Endothelial cell of umbilical vein (primary cell): Measurements from ENCODE around the gene SLC25A24. TPM values are rescaled to one million over a fixed set of nuclear protein-coding genes. Genes with fewer than 3 reads are reported as not detected.

ENCODE experiments used
- BruUV-seq: library from RNA; stranded (reverse); fragments of 400-500 nt; replicated peaks from 2 replicates; lab custom pipeline; 2021; lab: Mats Ljungman, UMichigan
- CTCF ChIA-PET: fragments of 300-600, 350-600 bp; sonication (Branson Sonifier 250); formaldehyde crosslinking; loops from one replicate; lab custom pipeline; 2021; ENCODE audit warnings: antibody characterized with exemption, inconsistent platforms; lab: Charles Lee
- POLR2A ChIA-PET: fragments of 300-600, 350-600 bp; sonication (Branson Sonifier 250); formaldehyde crosslinking; loops from one replicate; lab custom pipeline; 2021; ENCODE audit warnings: antibody characterized with exemption, inconsistent platforms; lab: Charles Lee
- DNase-seq: peaks from one replicate; pipeline ENCODE4 v3.0.0-alpha.2; 2011; ENCODE audit warnings: low read depth, low spot score
- FAIRE-seq: peaks from 2 replicates; lab custom pipeline; 2011; peaks lifted over from hg19 to GRCh38; lab: Jason Lieb, UNC
- H2AFZ ChIP-seq: 2 replicates; pipeline ENCODE4 v1.6.0; 2012; ENCODE audit warnings: low read depth, low read length, control low read depth, inconsistent platforms
- H3K27ac ChIP-seq: 2 replicates; pipeline ENCODE4 v1.5.1; 2011; ENCODE audit warnings: low read depth, mild to moderate bottlenecking, control low read depth, low read length, moderate library complexity; ENCODE audit not compliant: insufficient read depth
- H3K27me3 ChIP-seq, 2 experiments: 2 replicates each; pipeline versions ENCODE4 v1.6.0 to v1.6.1; 2011; ENCODE audit warnings: low read length in 2 of 2, mixed read lengths in 1 of 2; ENCODE audit not compliant: control insufficient read depth in 2 of 2, insufficient read depth in 2 of 2
- H3K36me3 ChIP-seq, 2 experiments: 2 replicates in 1 of 2; 3 replicates in 1 of 2; pipeline ENCODE4 v1.5.1; 2011; ENCODE audit warnings: low read length in 2 of 2, mild to moderate bottlenecking in 1 of 2, moderate library complexity in 1 of 2; ENCODE audit not compliant: control insufficient read depth in 2 of 2, insufficient read depth in 2 of 2; ENCODE audit errors: extremely low read depth in 1 of 2
- H3K4me1 ChIP-seq: 3 replicates; pipeline ENCODE4 v1.5.1; 2011; ENCODE audit warnings: mild to moderate bottlenecking, low read length; ENCODE audit not compliant: control insufficient read depth, insufficient read depth; ENCODE audit errors: extremely low read depth
- H3K4me2 ChIP-seq: 2 replicates; pipeline ENCODE4 v1.6.1; 2011; ENCODE audit warnings: low read length, control low read depth, mixed read lengths; ENCODE audit not compliant: insufficient read depth
- H3K4me3 ChIP-seq, 3 experiments: fragments of 200-600 bp in 1 of 3; sonication (generic), shearing (Covaris generic) in 1 of 3; replicated peaks in 1 of 3; 2 replicates each; pipeline ENCODE4 v1.5.1; 2011 to 2016; ENCODE audit warnings: control low read depth in 3 of 3, low read length in 3 of 3, mild to moderate bottlenecking in 2 of 3, inconsistent platforms in 1 of 3, low read depth in 1 of 3, moderate library complexity in 1 of 3; ENCODE audit not compliant: insufficient read depth in 1 of 3
- H3K79me2 ChIP-seq: 2 replicates; pipeline ENCODE4 v1.6.0; 2012; ENCODE audit warnings: low read length, inconsistent platforms; ENCODE audit not compliant: control insufficient read depth, insufficient read depth
- H3K9ac ChIP-seq: replicated peaks from 2 replicates; pipeline ENCODE3; 2011; ENCODE audit warnings: low read length, control low read depth; ENCODE audit not compliant: insufficient read depth; ENCODE audit errors: extremely low read depth
- H3K9me1 ChIP-seq: replicated peaks from 3 replicates; pipeline ENCODE4 v1.6.0; 2011; ENCODE audit warnings: mild to moderate bottlenecking, low read length; ENCODE audit not compliant: control insufficient read depth, insufficient read depth; ENCODE audit errors: extremely low read depth
- H3K9me3 ChIP-seq: replicated peaks from 2 replicates; pipeline ENCODE4 v1.5.1; 2012; ENCODE audit warnings: low read length, inconsistent platforms; ENCODE audit not compliant: control insufficient read depth, insufficient read depth
- H4K20me1 ChIP-seq: replicated peaks from 2 replicates; pipeline ENCODE3; 2011; ENCODE audit warnings: mild to moderate bottlenecking, low read length; ENCODE audit not compliant: control insufficient read depth, insufficient read depth; ENCODE audit errors: extremely low read depth
- EZH2 ChIP-seq: IDR thresholded peaks from 2 replicates; pipeline ENCODE4 v1.6.1; 2012; ENCODE audit warnings: borderline replicate concordance, low read depth, mild to moderate bottlenecking, moderate library complexity, low read length, inconsistent platforms; ENCODE audit not compliant: severe bottlenecking
- FOS ChIP-seq: IDR thresholded peaks from 2 replicates; pipeline ENCODE4 v1.6.1; 2011; ENCODE audit warnings: mild to moderate bottlenecking, low read length, moderate library complexity, borderline replicate concordance; ENCODE audit not compliant: insufficient read depth
- JUN ChIP-seq: IDR thresholded peaks from 2 replicates; pipeline ENCODE4 v1.6.1; 2011; ENCODE audit warnings: borderline replicate concordance, low read depth; ENCODE audit not compliant: insufficient read length, insufficient read depth
- MAX ChIP-seq: IDR thresholded peaks from 2 replicates; pipeline ENCODE4 v1.6.1; 2011; ENCODE audit not compliant: insufficient read depth, insufficient read length
- MYC ChIP-seq: IDR thresholded peaks from one replicate; pipeline ENCODE4 v1.6.1; 2011; ENCODE audit warnings: mild to moderate bottlenecking, low read depth, low read length
- POLR2A ChIP-seq: IDR thresholded peaks from 2 replicates; pipeline ENCODE4 v1.6.1; 2012; ENCODE audit warnings: low read depth, mild to moderate bottlenecking, control low read depth, low read length
- POLR2AphosphoS5 ChIP-seq: IDR thresholded peaks from 2 replicates; pipeline ENCODE4 v1.6.1; 2012; ENCODE audit warnings: low read depth, mild to moderate bottlenecking, control low read depth, low read length, moderate library complexity; ENCODE audit not compliant: insufficient read depth
- dilution Hi-C: fragments of 300-500 bp; cut with MboI; formaldehyde crosslinking; loops from one replicate; pipeline ENCODE4 v1.15.0; 2019; ENCODE audit warnings: low sequenced_read_pairs; ENCODE audit not compliant: extremely low pct_ligation_motif_present
- intact Hi-C: fragments of 100-400 bp; cut with micrococcal nuclease; formaldehyde crosslinking; loops from one replicate; pipeline ENCODE4 v1.10.0; 2022
- polyA plus RNA-seq, 4 experiments: library from polyadenylated mRNA; depleted of rRNA in 3 of 4; stranded (reverse) in 3 of 4; unstranded in 1 of 4; fragments of >200 nt; gene quantifications; 2 replicates each; pipeline versions ENCODE4 v1.2.1 to v1.2.3, GENCODE V29; 2011 to 2012; ENCODE audit warnings: missing spikeins in 1 of 4
- total RNA-seq: library from RNA; stranded (reverse); gene quantifications from 2 replicates; pipeline ENCODE4 v1.2.3, GENCODE V29; 2021
- TF ChIP-seq, protein P1 (sequence below), 2 donors: IDR thresholded peaks; 1 replicate in 1 of 2; 2 replicates in 1 of 2; pipeline ENCODE4 v1.5.1; 2011; ENCODE audit warnings: low read length in 2 of 2, mild to moderate bottlenecking in 2 of 2, moderate library complexity in 2 of 2, control low read depth in 1 of 2, inconsistent platforms in 1 of 2, low read depth in 1 of 2; ENCODE audit not compliant: insufficient read depth in 1 of 2; ENCODE audit errors: extremely low read depth in 1 of 2

The SLC25A24 gene
- total and polyA plus RNA-seq, 2 donors (not counting 3 experiments of a cell fraction or from before 2014, with no cell fraction given): 16.9 to 45.8 TPM

DNA sequence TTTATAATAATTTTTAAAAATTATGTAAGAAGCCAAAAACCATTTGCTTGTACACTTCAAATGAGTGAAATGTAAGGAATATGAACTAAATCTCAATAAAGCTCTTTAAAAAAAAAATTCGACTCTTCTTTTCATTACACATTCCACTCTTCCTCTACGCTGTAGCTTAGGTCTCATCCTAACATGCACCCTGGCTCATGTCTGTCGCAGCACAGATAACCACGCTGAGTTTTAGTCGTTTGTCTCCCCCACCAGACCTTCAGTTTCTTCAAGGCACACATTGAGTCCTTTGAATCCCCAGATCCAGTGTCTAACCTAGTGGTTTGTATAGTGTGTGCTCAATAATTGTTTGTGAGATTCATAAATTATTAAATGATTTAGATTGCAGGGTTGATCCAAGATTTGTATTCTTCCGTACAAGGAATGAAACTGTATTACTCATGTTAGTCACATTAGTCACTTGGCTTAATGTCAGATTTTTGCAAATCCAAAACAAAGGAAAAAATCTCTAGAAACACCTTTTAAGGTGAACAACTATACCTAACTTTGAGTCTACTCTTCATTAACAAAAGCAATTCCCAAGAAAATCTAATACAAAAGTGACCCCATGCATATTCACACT lies 57.3 kb downstream of the SLC25A24 start:
- peaks cover 2% of the 10 kb centered on the region for H3K4me1 ChIP-seq
- H3K4me2 ChIP-seq: no peak overlapping the region
- H3K27ac ChIP-seq: no peak overlapping the region
- intact Hi-C loops: no loop called here
- FAIRE-seq (no peak), DNase-seq (peak; percentile 32)
- no TSS peak for BruUV-seq
- dilution Hi-C loops: no loop called here
- H3K4me3 ChIP-seq: no peak overlapping the region
- H3K27me3 ChIP-seq: no peaks in the 10 kb centered on the region
- ChIA-PET POLR2A (no interaction called here), CTCF (interaction anchor here (2.8 kb wide), 1 partner anchor 360 kb away, joined by 9 read pairs; no protein-coding TSS in a partner anchor)
- H3K36me3 ChIP-seq: peaks cover 14 to 18% of the 10 kb centered on the region in 2 experiments
- H3K79me2 ChIP-seq: no peaks in the 10 kb centered on the region
- H4K20me1 ChIP-seq: no peaks in the 10 kb centered on the region
- H3K9me1 ChIP-seq: peaks cover 2% of the 10 kb centered on the region
- TF ChIP-seq, protein P1, sequence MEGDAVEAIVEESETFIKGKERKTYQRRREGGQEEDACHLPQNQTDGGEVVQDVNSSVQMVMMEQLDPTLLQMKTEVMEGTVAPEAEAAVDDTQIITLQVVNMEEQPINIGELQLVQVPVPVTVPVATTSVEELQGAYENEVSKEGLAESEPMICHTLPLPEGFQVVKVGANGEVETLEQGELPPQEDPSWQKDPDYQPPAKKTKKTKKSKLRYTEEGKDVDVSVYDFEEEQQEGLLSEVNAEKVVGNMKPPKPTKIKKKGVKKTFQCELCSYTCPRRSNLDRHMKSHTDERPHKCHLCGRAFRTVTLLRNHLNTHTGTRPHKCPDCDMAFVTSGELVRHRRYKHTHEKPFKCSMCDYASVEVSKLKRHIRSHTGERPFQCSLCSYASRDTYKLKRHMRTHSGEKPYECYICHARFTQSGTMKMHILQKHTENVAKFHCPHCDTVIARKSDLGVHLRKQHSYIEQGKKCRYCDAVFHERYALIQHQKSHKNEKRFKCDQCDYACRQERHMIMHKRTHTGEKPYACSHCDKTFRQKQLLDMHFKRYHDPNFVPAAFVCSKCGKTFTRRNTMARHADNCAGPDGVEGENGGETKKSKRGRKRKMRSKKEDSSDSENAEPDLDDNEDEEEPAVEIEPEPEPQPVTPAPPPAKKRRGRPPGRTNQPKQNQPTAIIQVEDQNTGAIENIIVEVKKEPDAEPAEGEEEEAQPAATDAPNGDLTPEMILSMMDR (IDR thresholded peaks at IDR 0.05; ENCODE audit: extremely low read depth in 1 of 2, insufficient read depth in 1 of 2, low read depth in 1 of 2, low read length in 2 of 2): no peak
- TF ChIP-seq FOS (peak; percentile 9), MYC (no peak), POLR2A (no peak)
- H3K9me3 ChIP-seq: no peaks in the 10 kb centered on the region
- no peak overlapping the region for H2AFZ ChIP-seq
- no peak overlapping the region for H3K9ac ChIP-seq

DNA sequence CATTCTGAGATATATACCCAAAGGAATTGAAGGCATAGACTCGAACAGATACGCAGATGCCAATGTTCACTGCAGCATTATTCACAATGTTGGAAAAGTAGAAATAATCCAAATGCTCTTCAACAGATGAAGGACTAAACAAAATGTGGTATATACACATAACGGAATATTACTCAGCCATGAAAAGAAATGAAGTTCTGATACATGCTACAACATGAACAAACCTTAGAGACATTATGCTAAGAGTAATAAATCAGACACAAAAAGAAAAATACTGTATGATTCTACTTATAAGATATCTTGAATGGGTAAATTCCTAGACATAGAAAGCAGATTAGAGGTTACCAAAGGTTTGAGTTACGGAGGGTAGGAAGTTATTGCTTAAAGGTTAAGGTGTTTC lies 57.9 kb downstream of the SLC25A24 start:
- Histone ChIP-seq H3K27me3 (no peaks in the 10 kb centered on the region), H3K36me3 (peaks cover 12 to 20% of the 10 kb centered on the region in 2 experiments), H2AFZ (no peak overlapping the region), H3K79me2 (no peaks in the 10 kb centered on the region), H3K4me3 (no peak overlapping the region), H4K20me1 (no peaks in the 10 kb centered on the region), H3K4me1 (peaks cover 2% of the 10 kb centered on the region), H3K27ac (no peak overlapping the region), H3K9ac (no peak overlapping the region), H3K9me3 (no peaks in the 10 kb centered on the region), H3K9me1 (peaks cover 4% of the 10 kb centered on the region), H3K4me2 (no peak overlapping the region)
- dilution Hi-C loops: no loop called here
- TF ChIP-seq POLR2A: no peak
- no peak for TF ChIP-seq EZH2
- no peak for TF ChIP-seq FOS
- TF ChIP-seq, protein P1 (IDR thresholded peaks at IDR 0.05; ENCODE audit: extremely low read depth in 1 of 2, insufficient read depth in 1 of 2, low read depth in 1 of 2, low read length in 2 of 2): no peak
- TF ChIP-seq MAX: no peak
- no peak for TF ChIP-seq MYC
- no peak for TF ChIP-seq POLR2AphosphoS5
- no peak for TF ChIP-seq JUN
- FAIRE-seq (no peak), DNase-seq (no peak)
- BruUV-seq: no TSS peak
- CTCF ChIA-PET: interaction anchor here (2.8 kb wide), 1 partner anchor 360 kb away, joined by 9 read pairs; no protein-coding TSS in a partner anchor
- POLR2A ChIA-PET: no interaction called here
- intact Hi-C loops: no loop called here
